IPS-18a (cell line): ENCODE results near the gene SPNS3.

ENCODE experiments used
- H3K27ac ChIP-seq: one replicate; pipeline ENCODE4 v1.5.1; 2013; ENCODE audit warnings: low read length
- H3K27me3 ChIP-seq: one replicate; pipeline ENCODE4 v1.6.1; 2013; ENCODE audit warnings: mild to moderate bottlenecking, low read length; ENCODE audit not compliant: control insufficient read depth, insufficient read depth
- H3K36me3 ChIP-seq: one replicate; pipeline ENCODE4 v1.6.1; 2013; ENCODE audit warnings: low read depth, low read length; ENCODE audit not compliant: control insufficient read depth
- H3K4me1 ChIP-seq: one replicate; pipeline ENCODE4 v1.6.1; 2013; ENCODE audit warnings: low read depth, low read length; ENCODE audit not compliant: control insufficient read depth
- H3K4me3 ChIP-seq: one replicate; pipeline ENCODE4 v1.5.1; 2013; ENCODE audit warnings: low read length
- H3K9ac ChIP-seq: one replicate; pipeline ENCODE4 v1.6.1; 2013; ENCODE audit warnings: mild to moderate bottlenecking, low read length, moderate library complexity
- H3K9me3 ChIP-seq: one replicate; pipeline ENCODE4 v1.6.1; 2013; ENCODE audit warnings: low read depth, low read length; ENCODE audit not compliant: control insufficient read depth

SPNS3 gene

GRCh38 chr17:4498461-4499397, 65.0 kb downstream of the SPNS3 start, which contains the start of gene SPNS2:
Gene SPNS2 (plus strand): TSS chr17:4498881. CDS start chr17:4499048, 167 bp downstream.
- Histone ChIP-seq H3K9ac (no peak within 1 kb of the TSS), H3K4me3 (peak within 1 kb of the TSS; percentile 50), H3K4me1 (peaks cover 3% of the 10 kb centered on the region), H3K27ac (no peak within 1 kb of the TSS), H3K27me3 (peaks cover 52% of the 10 kb centered on the region), H3K9me3 (no peaks in the 10 kb centered on the region), H3K36me3 (no peaks in the 10 kb centered on the region)

- Histone ChIP-seq H3K9me3 (no peaks in the 10 kb centered on the region), H3K9ac (no peak overlapping the region), H3K36me3 (no peaks in the 10 kb centered on the region), H3K4me3 (peak overlapping the region; percentile 48), H3K4me1 (peaks cover 3% of the 10 kb centered on the region), H3K27me3 (peaks cover 52% of the 10 kb centered on the region), H3K27ac (no peak overlapping the region)
These were observed 65.9 kb downstream of the SPNS3 start for GRCh38 chr17:4499431-4500190.

- H3K4me3 ChIP-seq, result peak overlapping the region; percentile 48
- no peaks in the 10 kb centered on the region for H3K36me3 ChIP-seq
- H3K27ac ChIP-seq, result no peak overlapping the region
- peaks cover 52% of the 10 kb centered on the region for H3K27me3 ChIP-seq
- H3K9ac ChIP-seq, result no peak overlapping the region
- no peaks in the 10 kb centered on the region for H3K9me3 ChIP-seq
- H3K4me1 ChIP-seq, result peaks cover 3% of the 10 kb centered on the region
These were observed 66.4 kb downstream of the SPNS3 start for GRCh38 chr17:4500191-4500571.

GRCh38 chr17:4501295-4501949, 67.7 kb downstream of the SPNS3 start:
- H3K9ac ChIP-seq, result no peak overlapping the region
- H3K9me3 ChIP-seq, result no peaks in the 10 kb centered on the region
- H3K27ac ChIP-seq, result no peak overlapping the region
- H3K4me3 ChIP-seq, result no peak overlapping the region
- peaks cover 49% of the 10 kb centered on the region for H3K27me3 ChIP-seq
- H3K4me1 ChIP-seq, result peaks cover 3% of the 10 kb centered on the region
- no peaks in the 10 kb centered on the region for H3K36me3 ChIP-seq

- Histone ChIP-seq H3K4me1 (peaks cover 3% of the 10 kb centered on the region), H3K4me3 (no peak overlapping the region), H3K9me3 (no peaks in the 10 kb centered on the region), H3K27ac (no peak overlapping the region), H3K9ac (no peak overlapping the region), H3K27me3 (peaks cover 37% of the 10 kb centered on the region), H3K36me3 (no peaks in the 10 kb centered on the region)
These were observed 68.9 kb downstream of the SPNS3 start for GRCh38 chr17:4502466-4503154.

GRCh38 chr17:4503283-4504025, 69.7 kb downstream of the SPNS3 start:
- peaks cover 3% of the 10 kb centered on the region for H3K4me1 ChIP-seq
- H3K27ac ChIP-seq, result no peak overlapping the region
- no peak overlapping the region for H3K4me3 ChIP-seq
- peaks cover 29% of the 10 kb centered on the region for H3K27me3 ChIP-seq
- no peaks in the 10 kb centered on the region for H3K9me3 ChIP-seq
- no peak overlapping the region for H3K9ac ChIP-seq
- no peaks in the 10 kb centered on the region for H3K36me3 ChIP-seq

- H3K27me3 ChIP-seq, result peaks cover 26% of the 10 kb centered on the region
- no peak overlapping the region for H3K27ac ChIP-seq
- no peaks in the 10 kb centered on the region for H3K9me3 ChIP-seq
- no peaks in the 10 kb centered on the region for H3K36me3 ChIP-seq
- no peak overlapping the region for H3K9ac ChIP-seq
- H3K4me1 ChIP-seq, result peaks cover 3% of the 10 kb centered on the region
- no peak overlapping the region for H3K4me3 ChIP-seq
These were observed 70.4 kb downstream of the SPNS3 start for GRCh38 chr17:4504188-4504587.

GRCh38 chr17:4505187-4505586, 71.4 kb downstream of the SPNS3 start:
- Histone ChIP-seq H3K9me3 (no peaks in the 10 kb centered on the region), H3K4me3 (no peak overlapping the region), H3K9ac (no peak overlapping the region), H3K4me1 (no peaks in the 10 kb centered on the region), H3K27ac (no peak overlapping the region), H3K27me3 (peaks cover 16% of the 10 kb centered on the region), H3K36me3 (no peaks in the 10 kb centered on the region)

- Histone ChIP-seq H3K4me3 (no peak overlapping the region), H3K4me1 (no peaks in the 10 kb centered on the region), H3K36me3 (no peaks in the 10 kb centered on the region), H3K9me3 (no peaks in the 10 kb centered on the region), H3K9ac (no peak overlapping the region), H3K27ac (no peak overlapping the region), H3K27me3 (peaks cover 5% of the 10 kb centered on the region)
These were observed 72.6 kb downstream of the SPNS3 start for GRCh38 chr17:4506175-4506813.

GRCh38 chr17:4506892-4507291, 73.2 kb downstream of the SPNS3 start:
- Histone ChIP-seq H3K9ac (no peak overlapping the region), H3K4me3 (no peak overlapping the region), H3K4me1 (no peaks in the 10 kb centered on the region), H3K36me3 (no peaks in the 10 kb centered on the region), H3K27me3 (no peaks in the 10 kb centered on the region), H3K9me3 (no peaks in the 10 kb centered on the region), H3K27ac (no peak overlapping the region)
